ENCODE measurements around the gene ST3GAL3. TPM values are rescaled to one million over a fixed set of nuclear protein-coding genes. Genes with fewer than 3 reads are reported as not detected.

The ST3GAL3 gene
- total and polyA plus RNA-seq, 2 of the 13 experiments (the other 11 are each of a cell fraction or from before 2014, with no cell fraction given), result 5.1 to 8.1 TPM

DNA sequence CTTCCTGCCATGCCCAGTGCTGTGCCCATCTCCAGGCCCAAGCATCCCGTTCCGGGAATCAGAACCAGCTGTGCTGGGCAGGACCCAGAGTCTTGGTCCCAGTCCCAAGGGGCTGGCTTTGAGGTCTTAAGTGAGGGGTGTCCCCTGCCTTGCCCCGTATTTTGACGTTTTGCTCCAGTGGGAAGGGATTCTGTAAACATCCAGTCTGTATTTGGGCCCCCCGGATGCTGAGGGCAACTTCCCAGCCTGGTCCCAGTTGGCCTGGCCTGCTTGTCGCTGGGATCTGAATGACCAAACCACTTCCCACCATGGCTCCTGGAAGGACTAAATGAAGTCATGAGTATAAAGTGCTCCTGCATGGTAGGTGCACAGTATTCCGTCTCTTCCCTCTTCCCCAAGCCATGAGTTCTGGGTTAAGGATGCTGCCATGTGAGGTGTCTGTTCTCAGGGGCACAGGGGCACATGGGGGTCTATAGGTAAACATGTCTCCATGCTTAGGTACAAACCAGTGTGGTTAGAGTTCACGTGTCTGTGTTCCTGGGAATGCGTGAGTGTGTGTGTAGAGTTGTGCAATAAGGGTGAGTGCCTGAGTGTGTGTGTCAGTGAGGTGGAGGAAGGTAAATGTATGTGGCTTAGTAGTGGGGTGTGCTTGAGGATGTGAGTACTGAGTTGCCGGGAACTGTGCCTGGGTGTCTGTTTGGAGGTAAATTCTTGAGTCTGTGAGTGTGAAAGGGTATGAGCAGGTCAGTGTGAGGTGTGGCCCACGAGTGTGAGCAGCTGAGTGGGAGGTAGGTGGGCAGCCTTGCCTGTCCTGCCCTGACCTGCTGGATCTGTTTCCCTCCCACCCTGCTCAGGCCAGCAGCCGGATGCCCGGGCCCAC is 273.2 kb downstream of the ST3GAL3 start (continued):
- TF ChIP-seq, protein P1, sequence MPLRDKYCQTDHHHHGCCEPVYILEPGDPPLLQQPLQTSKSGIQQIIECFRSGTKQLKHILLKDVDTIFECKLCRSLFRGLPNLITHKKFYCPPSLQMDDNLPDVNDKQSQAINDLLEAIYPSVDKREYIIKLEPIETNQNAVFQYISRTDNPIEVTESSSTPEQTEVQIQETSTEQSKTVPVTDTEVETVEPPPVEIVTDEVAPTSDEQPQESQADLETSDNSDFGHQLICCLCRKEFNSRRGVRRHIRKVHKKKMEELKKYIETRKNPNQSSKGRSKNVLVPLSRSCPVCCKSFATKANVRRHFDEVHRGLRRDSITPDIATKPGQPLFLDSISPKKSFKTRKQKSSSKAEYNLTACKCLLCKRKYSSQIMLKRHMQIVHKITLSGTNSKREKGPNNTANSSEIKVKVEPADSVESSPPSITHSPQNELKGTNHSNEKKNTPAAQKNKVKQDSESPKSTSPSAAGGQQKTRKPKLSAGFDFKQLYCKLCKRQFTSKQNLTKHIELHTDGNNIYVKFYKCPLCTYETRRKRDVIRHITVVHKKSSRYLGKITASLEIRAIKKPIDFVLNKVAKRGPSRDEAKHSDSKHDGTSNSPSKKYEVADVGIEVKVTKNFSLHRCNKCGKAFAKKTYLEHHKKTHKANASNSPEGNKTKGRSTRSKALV (CRISPR knock-in tag; IDR thresholded peaks at IDR 0.05), result no peak
- TF ChIP-seq KDM5A (IDR thresholded peaks at IDR 0.05; ENCODE audit: borderline replicate concordance, low read length) (no peak), SAP130 (CRISPR knock-in tag; IDR thresholded peaks at IDR 0.05; ENCODE audit: low read depth) (peak; percentile 13; the same call in 1 of the 2 replicates), RORA (CRISPR knock-in tag; IDR thresholded peaks at IDR 0.05) (no peak), ZFX (CRISPR knock-in tag; IDR thresholded peaks at IDR 0.05; ENCODE audit: low read depth) (peak; percentile 10; the same call in 1 of the 2 replicates), ZKSCAN5 (CRISPR knock-in tag; IDR thresholded peaks at IDR 0.05) (no peak), CEBPG (CRISPR knock-in tag; IDR thresholded peaks at IDR 0.05) (peak; percentile 83), GATAD2A (CRISPR knock-in tag; IDR thresholded peaks at IDR 0.05) (peak; percentile 53; the same call in 1 of the 2 replicates), MXI1 (IDR thresholded peaks at IDR 0.05; ENCODE audit: borderline replicate concordance, low read depth, low read length) (0 out of 3 replicates have a peak, but pooled peaks have one; percentile 24), ZNF143 (CRISPR knock-in tag; IDR thresholded peaks at IDR 0.05) (no peak), ZNF570 (CRISPR knock-in tag; IDR thresholded peaks at IDR 0.05; ENCODE audit: borderline replicate concordance) (no peak), POLR2AphosphoS5 (IDR thresholded peaks at IDR 0.05; ENCODE audit: low read depth, low read length) (no peak), FOXA1 (IDR thresholded peaks at IDR 0.05) (no peak), FOXA1 (CRISPR knock-in tag; IDR thresholded peaks at IDR 0.05) (0 out of 2 replicates have a peak, but pooled peaks have one; percentile 3), FOSL2 (CRISPR knock-in tag; IDR thresholded peaks at IDR 0.05) (peak; percentile 29; the same call in 1 of the 2 replicates), MIER2 (CRISPR knock-in tag; IDR thresholded peaks at IDR 0.05) (no peak), TCF12 (IDR thresholded peaks at IDR 0.05) (no peak), TCF12 (CRISPR knock-in tag; IDR thresholded peaks at IDR 0.05) (no peak), GTF3A (CRISPR knock-in tag; conservative IDR thresholded peaks at IDR 0.05) (0 out of 2 replicates have a peak, but pooled peaks have one; percentile 31), ZNF343 (CRISPR knock-in tag; IDR thresholded peaks at IDR 0.05) (peak; percentile 70; the same call in 1 of the 2 replicates), TGIF2 (CRISPR knock-in tag; IDR thresholded peaks at IDR 0.05) (peak; percentile 26), HDAC1 (CRISPR knock-in tag; IDR thresholded peaks at IDR 0.05) (0 out of 2 replicates have a peak, but pooled peaks have one; percentile 20), ZNF777 (CRISPR knock-in tag; IDR thresholded peaks at IDR 0.05) (no peak)
- TF ChIP-seq, protein P2, sequence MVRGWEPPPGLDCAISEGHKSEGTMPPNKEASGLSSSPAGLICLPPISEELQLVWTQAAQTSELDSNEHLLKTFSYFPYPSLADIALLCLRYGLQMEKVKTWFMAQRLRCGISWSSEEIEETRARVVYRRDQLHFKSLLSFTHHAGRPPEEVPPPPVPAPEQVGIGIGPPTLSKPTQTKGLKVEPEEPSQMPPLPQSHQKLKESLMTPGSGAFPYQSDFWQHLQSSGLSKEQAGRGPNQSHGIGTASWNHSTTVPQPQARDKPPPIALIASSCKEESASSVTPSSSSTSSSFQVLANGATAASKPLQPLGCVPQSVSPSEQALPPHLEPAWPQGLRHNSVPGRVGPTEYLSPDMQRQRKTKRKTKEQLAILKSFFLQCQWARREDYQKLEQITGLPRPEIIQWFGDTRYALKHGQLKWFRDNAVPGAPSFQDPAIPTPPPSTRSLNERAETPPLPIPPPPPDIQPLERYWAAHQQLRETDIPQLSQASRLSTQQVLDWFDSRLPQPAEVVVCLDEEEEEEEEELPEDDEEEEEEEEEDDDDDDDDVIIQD (CRISPR knock-in tag; IDR thresholded peaks at IDR 0.05; ENCODE audit: low read depth), result no peak
- TF ChIP-seq, protein P3, sequence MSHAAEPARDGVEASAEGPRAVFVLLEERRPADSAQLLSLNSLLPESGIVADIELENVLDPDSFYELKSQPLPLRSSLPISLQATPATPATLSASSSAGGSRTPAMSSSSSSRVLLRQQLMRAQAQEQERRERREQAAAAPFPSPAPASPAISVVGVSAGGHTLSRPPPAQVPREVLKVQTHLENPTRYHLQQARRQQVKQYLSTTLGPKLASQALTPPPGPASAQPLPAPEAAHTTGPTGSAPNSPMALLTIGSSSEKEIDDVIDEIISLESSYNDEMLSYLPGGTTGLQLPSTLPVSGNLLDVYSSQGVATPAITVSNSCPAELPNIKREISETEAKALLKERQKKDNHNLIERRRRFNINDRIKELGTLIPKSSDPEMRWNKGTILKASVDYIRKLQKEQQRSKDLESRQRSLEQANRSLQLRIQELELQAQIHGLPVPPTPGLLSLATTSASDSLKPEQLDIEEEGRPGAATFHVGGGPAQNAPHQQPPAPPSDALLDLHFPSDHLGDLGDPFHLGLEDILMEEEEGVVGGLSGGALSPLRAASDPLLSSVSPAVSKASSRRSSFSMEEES (CRISPR knock-in tag; IDR thresholded peaks at IDR 0.05), result no peak
- TF ChIP-seq, protein P4, sequence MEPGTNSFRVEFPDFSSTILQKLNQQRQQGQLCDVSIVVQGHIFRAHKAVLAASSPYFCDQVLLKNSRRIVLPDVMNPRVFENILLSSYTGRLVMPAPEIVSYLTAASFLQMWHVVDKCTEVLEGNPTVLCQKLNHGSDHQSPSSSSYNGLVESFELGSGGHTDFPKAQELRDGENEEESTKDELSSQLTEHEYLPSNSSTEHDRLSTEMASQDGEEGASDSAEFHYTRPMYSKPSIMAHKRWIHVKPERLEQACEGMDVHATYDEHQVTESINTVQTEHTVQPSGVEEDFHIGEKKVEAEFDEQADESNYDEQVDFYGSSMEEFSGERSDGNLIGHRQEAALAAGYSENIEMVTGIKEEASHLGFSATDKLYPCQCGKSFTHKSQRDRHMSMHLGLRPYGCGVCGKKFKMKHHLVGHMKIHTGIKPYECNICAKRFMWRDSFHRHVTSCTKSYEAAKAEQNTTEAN (CRISPR knock-in tag; conservative IDR thresholded peaks at IDR 0.05), result peak; percentile 70; the same call in 1 of the 2 replicates

Data from HepG2 (cell line).